NCI-H82 treated with DMSO at 0.1 percent for 48 hours (cell line): Measurements from ENCODE around the gene TAOK3.
"Not testable (repeated sequence)": the region's sequence is repeated elsewhere in the genome, so short reads cannot be mapped to it uniquely, and the experiment has no call there.

Experiments used
- DNase-seq: peaks from one replicate; lab custom pipeline; 2025; ENCODE audit not compliant: unreplicated experiment; lab: John Stamatoyannopoulos, UW

Gene TAOK3

DNA sequence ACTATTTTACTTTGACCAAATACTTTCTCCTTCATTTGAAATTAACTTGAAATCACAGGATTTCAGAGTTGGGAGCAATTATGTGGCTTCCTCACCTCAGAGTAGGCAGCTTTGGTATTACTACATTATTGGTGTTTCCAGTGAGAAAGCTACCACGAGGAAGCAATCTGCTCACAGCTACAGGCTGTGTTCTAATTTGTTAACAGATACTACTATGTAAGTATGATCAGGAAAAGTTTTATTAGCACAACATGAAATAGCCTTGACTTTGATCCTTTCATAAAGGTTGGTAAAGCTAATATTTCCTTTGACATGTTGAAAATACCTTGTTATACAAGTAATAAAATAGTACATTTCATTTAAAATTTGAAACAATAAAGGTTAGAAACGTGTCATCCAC, 30.6 kb downstream of the TAOK3 start:
- no peak for DNase-seq

DNA sequence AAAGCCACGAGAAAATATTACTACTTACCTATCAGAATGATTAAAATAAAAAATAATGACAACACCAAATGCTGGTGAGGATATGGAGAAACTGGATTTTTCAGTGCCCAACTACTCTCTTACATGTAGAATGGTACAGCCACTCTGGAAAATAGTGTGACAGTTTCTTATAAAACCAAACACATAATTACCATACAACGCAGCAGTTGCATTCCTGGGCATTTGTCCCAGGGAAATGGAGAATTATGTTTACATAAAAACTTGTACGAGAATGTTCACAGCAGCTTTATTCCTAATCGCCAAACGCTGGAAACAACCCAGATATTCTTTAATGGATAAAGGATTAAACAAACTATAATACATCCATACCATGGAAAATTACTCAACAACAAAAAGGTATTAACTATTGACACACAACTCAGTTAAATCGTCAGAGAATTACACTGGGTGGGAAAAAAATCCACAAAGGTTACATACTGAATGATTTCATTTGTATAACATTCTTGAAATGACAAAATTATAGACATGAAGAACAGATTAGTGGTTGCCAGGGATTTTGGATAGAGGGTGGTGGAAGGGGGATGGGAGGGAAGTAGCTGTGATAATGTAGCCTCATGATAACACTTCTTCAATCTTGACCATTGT, 35.4 kb downstream of the TAOK3 start:
- DNase-seq: no peak

DNA sequence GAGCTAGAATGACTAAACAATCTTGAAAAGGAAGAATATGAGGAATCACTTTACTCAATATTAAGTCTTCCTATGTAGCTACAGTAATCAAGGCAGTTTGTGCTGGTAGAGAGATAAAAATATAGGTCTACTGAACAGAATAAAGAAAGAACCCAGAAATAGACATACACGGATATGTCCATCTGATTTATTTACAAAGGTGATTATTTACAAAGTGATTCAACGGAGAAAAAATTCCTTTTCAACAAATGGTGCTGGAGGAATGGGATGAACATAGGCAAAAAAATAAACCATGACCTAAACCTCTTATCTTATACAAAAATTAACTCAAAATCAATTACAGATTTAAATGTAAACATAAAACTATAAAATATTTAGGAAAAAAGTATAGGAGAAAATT, 36.6 kb downstream of the TAOK3 start:
- DNase-seq: no peak

DNA sequence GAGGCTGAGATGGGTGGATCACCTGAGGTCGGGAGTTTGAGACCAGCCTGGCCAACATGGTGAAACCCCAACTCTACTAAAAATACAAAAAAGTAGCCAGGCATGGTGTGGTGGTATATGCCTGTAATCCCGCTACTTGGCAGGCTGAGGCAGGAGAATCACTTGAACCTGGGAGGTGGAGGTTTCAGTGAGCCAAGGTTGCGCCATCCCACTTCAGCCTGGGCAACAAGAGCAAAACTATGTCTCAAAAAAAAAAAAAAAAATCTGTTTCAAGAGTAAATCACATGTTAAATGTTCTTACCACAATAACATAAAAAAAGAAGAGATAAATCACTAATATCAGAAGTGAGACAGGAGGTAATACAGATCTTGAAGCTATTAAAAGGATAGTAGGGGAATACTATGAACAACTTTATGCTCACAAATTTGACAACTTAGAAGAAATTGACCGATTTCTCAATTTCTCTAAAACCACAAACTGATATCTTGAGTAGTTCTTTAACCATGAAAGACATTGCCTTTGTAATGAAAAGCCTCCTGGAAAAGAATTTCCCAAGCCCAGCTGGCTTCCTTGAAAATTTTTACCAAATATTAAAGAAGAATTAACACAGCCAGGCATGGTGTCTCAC, 37.7 kb downstream of the TAOK3 start:
- no peak for DNase-seq

DNA sequence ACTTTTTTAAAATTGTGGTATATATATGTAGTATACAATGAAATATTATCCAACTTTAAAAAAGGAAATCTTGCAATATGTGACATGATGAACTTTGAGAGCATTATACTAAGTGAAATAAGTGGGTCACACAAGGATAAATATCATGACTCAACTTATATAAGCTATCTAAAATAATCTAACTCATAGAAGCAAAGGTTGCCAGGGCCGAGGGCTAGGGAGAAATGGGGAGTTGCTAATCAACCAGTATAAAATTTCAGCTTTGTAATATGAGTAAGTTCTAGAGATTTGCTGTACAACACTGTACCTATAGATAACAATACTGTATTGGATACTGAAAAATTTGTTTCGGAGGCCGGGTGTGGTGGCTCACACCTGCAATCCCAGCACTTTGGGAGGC, 38.5 kb downstream of the TAOK3 start:
- no peak for DNase-seq

DNA sequence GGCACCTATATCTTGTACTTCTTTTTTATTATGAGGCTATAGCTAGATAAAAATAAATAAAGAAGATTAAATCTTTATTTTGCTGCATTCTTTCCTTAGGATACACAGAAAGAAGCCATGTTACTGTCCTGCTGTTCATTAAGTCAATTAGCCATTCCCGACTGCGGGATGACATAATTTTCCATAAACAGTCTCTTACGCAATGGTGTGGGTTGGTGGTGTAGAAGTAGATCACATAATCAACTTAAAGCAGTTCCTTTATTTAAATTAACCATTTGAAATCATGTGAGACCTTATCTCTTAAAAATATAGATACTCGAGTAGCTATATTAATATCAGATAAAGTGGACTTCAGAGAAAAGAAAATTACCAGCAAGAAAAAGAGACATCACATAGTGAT, 40.2 kb downstream of the TAOK3 start:
- no peak for DNase-seq

DNA sequence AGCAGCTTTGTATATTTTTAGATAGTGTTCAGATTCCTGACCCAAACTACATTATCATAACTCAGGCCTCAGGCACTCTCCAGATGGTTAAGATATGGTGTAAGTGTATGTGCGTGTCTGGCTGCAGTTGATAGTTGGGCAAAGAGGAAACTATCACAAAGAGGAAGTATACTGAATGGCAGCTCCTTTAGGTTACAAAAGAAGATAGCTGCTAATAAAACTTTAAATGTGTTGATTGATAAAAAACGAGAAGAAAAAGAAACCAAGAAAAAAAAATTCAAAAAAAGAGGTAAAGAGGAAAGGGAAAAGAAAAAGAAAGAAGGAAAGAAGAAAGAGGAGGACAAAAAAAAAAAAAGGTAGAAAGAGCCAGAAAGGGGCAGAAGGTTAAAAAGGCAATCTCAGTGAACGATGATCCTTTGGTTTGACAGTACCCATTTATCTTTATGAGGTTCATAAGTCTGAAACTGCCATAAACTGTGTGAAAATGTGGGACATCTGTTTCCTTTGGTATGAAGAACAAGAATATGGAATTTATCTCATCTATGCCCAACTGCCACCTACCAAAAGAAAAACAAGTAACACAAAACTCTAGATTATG, 42.2 kb downstream of the TAOK3 start:
- no peak for DNase-seq

DNA sequence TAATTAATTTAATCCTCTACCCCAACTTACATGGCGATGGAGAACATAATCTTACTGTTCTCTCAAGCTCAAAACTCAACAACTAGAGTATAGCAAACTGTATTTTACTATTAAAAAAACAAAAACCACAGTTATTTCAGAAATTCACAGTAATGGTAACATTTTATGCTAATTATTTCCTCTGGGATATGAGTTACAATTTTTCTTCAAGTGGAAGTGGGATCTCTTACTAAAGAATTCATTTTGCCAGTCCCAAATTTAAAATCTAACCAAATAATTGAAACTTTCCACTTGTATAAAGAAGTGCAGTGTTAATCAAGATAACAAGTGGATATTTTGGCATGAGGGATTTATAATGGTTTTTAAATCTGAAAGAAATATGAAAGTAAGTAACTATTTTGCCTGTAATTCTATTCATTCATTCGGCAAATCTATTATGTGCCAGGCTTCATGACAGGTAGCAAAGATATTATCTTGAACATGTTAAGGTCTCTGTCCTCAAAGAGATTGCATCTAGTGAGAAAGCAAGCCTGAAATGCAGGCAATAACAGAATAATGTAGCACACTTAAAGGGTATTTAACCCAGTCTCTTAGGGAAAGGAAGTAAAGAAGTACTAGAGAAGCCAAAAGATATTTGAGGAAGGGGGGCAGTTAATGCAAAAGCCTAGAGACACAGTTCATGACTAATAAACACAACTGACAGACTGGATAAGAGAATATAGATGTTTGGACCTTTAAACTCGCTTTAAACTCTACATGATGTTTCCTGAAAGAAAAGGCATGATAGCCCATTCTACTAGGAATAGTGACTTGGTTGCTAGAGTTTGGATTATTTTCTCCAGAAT, 44.0 kb downstream of the TAOK3 start:
- DNase-seq: no peak

DNA sequence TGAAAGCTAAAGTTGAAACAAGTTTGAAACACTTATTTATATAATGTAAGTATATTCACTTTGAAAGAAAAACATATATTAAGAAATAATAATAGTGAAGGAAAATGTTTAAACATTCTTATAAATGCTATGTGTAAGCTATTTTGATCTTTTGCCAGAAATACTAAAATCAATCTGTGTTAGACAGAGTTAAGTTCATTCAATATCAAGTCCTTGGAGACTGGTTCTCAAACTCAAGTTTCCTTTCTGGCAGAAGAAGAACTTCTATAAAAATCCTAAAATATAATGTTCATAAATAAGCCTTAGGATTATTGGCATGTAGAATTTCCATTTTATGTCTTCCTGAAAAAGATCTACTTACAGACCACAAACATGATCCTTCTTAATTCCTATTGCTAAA, 45.3 kb downstream of the TAOK3 start:
- DNase-seq: no peak

DNA sequence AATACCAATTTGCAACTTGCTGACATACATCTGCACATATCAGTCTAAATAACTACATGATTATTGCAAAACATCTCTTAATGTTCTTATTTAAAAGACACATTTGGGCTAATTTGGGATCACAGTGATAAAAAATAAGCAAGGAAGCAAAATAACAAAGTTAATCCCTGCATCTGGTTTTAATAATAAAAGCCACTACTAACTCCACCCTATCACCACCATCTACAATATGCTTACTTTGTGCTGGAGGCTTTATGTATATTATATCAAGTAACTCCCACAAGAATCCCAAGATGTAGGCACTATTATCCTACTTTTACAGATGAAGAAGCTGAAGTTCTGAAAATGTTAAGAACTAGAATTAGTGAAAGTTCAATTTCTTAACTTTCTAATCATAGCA, 45.7 kb downstream of the TAOK3 start:
- DNase-seq: no peak

DNA sequence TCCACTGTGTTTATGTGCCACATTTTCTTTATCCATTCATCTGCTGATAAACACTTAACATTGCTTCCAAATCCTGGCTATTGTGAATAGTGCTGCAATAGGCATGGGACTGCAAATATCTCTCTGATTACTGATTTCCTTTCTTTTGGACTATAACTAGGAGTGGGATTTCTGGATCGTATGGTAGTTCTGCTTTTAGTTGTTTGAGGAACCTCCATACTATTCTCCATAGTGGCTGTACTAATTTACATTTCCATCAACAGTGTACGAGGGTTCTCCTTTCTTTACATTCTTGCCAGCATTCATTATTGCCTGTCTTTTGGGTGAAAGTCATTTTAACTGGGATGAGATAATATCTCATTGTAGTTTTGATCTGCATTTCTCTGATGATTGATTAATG, 47.6 kb downstream of the TAOK3 start:
- no peak for DNase-seq

DNA sequence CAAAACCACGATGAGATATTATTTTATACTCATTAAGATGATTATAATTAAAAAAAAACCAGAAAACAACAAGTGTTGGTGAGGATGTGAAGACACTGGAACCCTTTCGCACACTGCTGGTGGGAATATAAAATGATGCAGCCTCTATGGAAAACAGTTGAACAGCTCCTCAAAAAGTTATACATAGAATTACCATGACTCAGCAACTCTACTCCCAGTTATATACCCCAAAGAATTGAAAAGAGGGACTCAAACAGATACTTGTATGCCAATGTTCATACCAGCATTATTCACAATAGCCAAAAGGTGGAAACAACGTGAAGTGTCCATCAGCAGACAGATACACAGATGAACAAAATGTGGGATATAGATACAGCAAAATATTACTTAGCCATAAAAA, 53.1 kb downstream of the TAOK3 start:
- no peak for DNase-seq

DNA sequence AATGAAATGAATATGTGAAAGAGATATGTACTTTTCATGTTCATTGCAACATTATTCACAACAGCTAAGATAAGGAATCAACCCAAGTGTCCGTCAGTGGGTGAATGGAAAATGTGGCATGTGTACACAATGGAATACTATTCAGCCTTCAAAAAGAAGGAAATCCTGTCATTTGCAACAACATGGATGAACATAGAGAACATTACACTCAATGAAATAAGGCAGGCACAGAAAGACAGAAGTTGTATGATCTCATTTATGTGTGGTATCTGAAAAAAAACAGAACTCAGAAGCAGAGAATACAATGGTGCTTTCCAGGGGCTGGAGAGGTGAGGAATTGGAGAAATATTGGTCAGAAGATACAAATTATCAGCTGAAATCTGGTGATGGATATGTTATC, 54.0 kb downstream of the TAOK3 start:
- no peak for DNase-seq

DNA sequence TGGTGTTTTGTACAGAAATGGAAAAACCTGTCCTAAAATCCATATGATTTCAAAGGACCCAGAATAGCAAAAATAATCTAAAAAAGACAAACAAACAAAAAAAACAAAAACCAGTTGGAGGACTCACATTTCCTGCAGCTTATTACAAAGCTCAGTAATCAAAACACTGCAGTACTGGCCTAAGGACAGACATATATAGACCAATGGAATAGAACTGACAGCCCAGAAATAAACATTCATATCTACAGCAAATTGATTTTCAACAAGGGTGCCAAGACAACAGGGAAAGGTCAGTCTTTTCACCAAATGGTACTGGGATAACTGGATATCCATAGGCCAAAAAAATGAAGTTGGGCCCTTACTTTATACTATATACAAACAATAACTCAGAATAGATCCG, 55.0 kb downstream of the TAOK3 start:
- DNase-seq: no peak

DNA sequence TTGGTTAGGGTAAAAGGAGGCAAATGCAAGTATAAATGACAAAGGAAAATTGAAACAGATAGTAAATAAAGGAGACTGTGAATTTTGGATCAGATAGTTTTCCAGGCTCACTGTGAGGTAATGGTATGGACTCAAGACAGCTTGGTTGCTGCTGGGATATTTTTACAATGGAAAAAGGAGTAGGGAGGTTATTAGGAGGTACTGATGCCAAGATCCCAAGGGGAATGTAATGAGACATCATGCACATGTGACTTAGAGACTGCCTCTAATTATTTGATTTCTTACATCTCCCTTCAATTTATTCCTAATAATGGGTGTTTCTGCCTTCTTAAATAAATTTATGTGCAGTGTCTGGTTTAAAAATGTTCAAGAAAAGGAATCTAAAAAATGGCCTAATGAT, 56.9 kb downstream of the TAOK3 start:
- no peak for DNase-seq

DNA sequence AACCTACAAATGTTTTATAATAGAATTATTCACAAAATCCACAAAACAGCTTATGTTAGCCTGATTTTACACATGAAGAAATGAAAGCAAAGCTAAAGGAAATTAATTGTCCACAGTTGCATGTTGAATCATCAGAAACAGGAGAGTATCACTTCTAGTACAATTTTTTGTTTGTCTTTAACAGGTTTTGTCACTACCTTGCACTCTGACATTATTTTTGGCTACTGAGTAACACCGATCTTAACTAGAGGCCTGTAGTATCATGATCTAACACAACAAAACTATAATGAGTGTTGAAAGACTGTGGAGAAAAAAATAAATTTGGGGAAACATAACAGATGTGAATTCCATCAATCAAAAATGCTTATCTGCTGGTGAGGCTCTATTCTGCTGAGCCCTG, 60.1 kb downstream of the TAOK3 start:
- DNase-seq: no peak

DNA sequence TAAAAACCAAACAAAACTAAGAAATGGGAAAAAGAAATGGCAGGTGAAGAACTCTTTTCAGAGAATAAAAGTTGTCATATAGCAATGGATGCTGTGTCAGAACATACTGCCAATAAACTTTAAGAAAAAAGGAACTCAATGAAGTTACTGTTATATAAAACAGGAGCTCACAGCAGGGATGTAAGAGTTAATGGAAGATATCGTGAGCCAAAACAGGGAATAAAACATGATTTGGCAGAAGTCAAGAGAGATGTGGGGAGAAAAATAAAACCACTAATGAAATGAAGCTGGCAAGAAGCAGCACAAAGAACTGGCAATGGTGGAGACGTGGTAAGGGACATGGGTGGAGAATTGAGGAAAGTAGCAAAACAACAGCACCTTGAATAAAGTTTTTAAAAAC, 61.0 kb downstream of the TAOK3 start:
- no peak for DNase-seq

DNA sequence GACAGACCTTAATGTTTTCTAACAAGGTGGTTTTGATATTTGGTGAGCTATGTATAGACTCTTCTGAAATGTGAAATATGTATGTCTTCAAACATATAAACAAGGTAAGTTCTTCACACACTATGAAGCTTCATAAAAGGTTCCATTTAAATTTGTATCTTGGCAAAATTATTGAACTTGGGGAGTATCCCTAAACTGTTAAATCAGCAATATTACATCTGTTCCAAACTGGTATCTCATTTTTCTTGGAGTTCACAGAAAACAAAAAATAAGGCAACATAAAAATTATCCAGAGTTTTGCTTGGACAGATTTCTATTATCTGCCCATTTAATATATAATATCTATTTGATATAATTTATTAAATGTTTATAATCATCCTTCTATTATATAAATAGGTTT, 62.4 kb downstream of the TAOK3 start:
- no peak for DNase-seq

DNA sequence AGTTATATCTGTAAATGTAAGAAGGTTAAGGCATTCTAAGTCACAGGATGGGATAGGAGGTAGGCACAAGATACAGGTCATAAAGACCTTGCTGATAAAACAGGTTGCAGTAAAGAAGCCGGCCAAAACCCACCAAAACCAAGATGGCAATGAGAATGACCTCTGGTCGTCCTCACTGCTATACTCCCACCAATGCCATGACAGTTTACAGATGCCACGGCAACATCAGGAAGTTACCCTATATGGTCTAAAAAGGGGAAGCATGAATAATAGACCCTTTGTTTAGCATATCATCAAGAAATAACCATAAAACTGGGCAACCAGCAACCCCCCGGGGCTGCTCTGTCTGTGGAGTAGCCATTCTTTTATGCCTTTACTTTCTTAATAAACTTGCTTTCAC, 64.7 kb downstream of the TAOK3 start:
- not testable (repeated sequence) for DNase-seq

DNA sequence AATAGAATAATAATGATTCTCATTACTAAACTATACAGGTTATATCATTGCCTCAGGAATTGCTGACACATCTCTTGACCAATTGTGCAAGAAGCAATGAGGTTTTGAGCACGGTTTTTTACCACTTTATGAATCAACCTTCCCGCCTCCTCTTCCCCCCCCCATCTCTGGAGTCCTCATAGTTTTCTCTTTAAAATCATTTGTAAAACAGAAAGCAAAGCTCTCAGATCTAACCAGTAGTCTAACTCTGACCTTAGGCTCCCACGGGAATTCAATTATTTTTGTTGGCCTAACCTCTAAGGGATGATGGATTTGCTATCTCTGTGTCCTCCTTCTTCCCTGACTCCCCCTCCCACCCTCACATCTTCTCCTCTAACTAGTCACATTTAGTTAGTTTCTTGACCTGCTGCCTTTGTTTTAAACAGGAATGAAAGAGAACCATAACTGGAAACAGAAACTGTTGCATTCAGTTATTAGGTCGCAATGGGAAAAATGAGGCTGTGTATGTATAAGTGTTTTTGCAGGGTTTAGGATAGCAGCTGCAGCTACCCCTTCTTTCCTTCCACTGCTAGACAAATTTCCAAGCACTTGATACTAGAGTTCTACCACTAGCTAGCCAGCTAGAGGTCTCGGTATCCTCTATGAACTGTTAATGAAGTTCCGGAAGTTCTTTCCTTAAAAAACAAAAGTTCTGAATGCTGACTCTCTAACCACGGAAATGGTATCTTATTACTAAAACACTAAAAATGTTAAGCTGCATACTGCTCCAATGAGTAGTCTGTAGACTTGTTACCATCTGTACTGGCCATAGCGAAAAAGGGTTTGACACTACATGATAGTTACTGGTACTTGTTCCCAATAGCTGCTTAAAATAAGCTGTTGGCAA, 65.4 kb downstream of the TAOK3 start:
- DNase-seq: no peak

DNA sequence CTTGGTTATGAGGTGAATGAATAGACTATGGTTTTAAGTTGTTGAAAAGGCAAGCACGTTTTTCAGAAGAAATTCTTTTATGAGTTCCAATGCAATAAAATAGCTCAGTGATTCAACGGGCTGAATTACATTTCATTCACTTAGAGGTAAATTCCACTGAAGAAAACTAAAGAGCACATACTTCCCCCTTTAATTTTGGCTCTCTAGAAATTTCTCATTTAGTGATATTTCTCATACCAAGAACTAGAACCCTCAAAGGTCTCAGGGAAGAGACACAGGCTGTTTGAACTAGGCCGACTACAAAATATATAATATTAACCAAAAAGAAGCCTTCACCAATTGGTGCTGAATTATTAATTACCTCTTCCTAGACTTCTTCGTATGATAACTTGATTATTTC, 68.6 kb downstream of the TAOK3 start:
- no peak for DNase-seq
